GM13976 (cell line): ENCODE measurements around the gene SERP2.

Experiments used
- DNase-seq: peaks from one replicate; pipeline ENCODE4 v3.0.0; 2012; ENCODE audit warnings: low spot score
- CTCF ChIP-seq: IDR thresholded peaks from 2 replicates; pipeline ENCODE4 v1.5.1; 2012; ENCODE audit warnings: borderline replicate concordance, mild to moderate bottlenecking; ENCODE audit not compliant: insufficient read depth; ENCODE audit errors: extremely low read depth, missing control alignments, control extremely low read depth
- in situ Hi-C: fragments of 300-500 bp; cut with MboI; formaldehyde crosslinking; loops from one replicate; pipeline ENCODE4 v1.12.0; 2022; ENCODE audit warnings: low sequenced_read_pairs, mixed read lengths, inconsistent platforms; ENCODE audit not compliant: unreplicated experiment

SERP2 gene

GRCh38 chr13:44402899-44403445 lies 29.3 kb downstream of the SERP2 start:
- DNase-seq, result no peak
- no peak for TF ChIP-seq CTCF
- in situ Hi-C loops, result no loop called here

DNA sequence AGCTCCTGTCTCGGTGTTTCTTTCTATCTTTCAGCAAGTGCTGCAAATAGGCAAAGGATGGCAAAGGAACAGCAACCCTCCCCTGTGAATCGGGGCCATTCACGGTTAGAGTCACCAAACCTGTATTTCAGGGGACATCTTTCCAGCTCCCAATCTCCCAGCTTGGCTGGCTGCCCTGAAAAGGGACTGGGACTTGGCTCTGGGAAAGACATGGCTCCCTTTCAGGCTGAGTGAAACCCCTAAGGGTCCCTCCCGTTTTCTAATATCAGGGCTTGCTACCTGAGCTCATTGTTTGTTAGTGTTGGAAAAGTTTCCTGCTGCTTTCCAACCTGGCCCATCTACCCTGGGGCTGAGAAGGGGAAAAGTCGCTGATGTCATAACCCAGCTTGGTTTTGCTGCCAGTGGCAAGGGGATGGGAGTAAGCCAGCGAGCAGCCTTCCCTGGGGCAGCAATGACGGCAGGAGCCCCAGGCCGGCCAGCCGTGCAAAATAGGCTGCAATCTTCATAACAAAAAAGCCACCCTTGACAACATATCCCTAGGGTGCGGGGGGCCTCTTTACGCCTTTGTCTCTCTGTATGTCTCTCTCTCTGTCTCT lies 29.9 kb downstream of the SERP2 start:
- DNase-seq, result no peak
- in situ Hi-C loops, result no loop called here
- TF ChIP-seq CTCF, result no peak

GRCh38 chr13:44404261-44405132 lies 30.9 kb downstream of the SERP2 start:
- DNase-seq, result no peak
- TF ChIP-seq CTCF, result no peak
- in situ Hi-C loops, result no loop called here

DNA sequence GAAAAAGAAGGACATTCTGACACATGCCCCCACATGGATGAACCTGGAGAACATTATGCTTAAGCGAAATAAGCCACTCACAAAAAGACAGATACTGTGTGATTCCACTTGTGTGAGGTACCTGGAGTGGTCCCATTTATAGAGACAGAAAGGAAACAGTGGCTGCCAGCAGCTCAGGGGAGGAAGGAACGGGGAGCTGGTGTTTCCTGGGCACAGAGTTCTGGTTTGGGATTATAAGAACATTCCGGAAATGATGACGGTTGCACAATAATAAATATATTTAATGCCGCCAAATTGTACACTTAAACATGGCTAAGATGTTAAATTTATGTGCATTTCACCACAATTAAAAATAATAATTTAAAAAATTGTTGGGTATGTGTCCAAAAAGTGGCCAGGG lies 33.0 kb downstream of the SERP2 start:
- no peak for DNase-seq
- in situ Hi-C loops, result no loop called here
- TF ChIP-seq CTCF, result no peak

DNA sequence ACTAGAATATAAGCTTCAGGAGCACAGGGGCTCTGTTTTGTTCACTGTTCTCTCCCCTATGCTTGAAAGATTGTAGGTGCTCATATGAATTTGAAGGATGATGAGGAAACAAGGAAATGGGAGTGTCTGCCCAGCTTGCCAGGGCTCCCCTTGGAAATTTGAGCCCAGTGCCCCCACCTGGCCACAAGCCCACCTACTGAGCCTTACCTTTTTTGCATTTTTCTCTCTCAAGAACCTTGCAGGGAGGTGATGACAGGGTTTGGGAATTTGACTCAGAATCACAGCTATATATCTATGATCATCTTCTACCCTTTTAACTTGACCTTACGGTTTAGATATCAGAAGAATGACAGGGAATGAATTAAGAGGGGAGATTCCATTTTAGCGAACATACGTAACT lies 33.8 kb downstream of the SERP2 start:
- no peak for TF ChIP-seq CTCF
- DNase-seq, result no peak
- in situ Hi-C loops, result no loop called here

DNA sequence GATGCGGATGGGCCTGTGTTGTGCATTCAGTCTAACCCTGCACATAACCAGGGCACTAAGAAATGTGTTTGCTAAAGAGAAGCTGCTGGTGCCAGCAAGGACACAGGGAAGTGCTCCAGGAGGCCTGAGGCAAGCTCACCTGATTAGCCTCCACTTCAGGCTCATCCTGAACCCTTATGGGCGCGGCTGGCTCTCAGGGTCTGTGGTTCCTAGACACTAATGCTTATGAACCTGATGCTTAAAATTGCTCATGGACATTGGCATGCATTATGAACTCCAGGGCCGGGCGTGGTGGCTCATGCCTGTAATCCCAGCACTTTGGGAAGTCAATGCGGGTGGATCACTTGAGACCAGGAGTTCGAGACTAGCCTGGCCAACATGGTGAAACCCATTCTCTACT lies 34.3 kb downstream of the SERP2 start:
- DNase-seq, result no peak
- in situ Hi-C loops, result no loop called here
- TF ChIP-seq CTCF, result no peak
